ENCODE results near the gene TMEM208. TPM values are rescaled to one million over a fixed set of nuclear protein-coding genes. Genes with fewer than 3 reads are reported as not detected.

Gene TMEM208
- total RNA-seq, 1 experiment from 2014 or later = 38.7 TPM

DNA sequence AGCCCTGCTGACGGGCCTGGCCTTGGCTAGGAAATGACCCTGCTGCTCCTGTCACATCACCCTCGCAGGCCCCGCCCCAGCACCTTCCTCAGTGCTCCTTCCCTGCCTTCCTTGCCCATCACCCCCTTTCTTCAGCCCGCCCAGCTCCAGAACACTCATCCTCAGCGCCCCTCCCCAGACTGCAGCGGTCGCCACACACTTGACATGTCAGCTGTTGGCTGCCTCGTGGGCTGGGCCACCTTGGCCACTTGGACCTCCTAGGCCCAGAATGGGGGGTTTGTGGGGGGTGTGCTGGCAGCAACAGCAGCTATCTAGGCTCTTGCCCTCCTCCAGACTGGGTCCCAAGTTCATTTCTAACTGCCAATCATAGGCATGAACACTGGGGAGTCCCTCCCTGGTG, 17.4 kb upstream of the TMEM208 start:
- peaks cover 23% of the 10 kb centered on the region for H3K36me3 ChIP-seq

DNA sequence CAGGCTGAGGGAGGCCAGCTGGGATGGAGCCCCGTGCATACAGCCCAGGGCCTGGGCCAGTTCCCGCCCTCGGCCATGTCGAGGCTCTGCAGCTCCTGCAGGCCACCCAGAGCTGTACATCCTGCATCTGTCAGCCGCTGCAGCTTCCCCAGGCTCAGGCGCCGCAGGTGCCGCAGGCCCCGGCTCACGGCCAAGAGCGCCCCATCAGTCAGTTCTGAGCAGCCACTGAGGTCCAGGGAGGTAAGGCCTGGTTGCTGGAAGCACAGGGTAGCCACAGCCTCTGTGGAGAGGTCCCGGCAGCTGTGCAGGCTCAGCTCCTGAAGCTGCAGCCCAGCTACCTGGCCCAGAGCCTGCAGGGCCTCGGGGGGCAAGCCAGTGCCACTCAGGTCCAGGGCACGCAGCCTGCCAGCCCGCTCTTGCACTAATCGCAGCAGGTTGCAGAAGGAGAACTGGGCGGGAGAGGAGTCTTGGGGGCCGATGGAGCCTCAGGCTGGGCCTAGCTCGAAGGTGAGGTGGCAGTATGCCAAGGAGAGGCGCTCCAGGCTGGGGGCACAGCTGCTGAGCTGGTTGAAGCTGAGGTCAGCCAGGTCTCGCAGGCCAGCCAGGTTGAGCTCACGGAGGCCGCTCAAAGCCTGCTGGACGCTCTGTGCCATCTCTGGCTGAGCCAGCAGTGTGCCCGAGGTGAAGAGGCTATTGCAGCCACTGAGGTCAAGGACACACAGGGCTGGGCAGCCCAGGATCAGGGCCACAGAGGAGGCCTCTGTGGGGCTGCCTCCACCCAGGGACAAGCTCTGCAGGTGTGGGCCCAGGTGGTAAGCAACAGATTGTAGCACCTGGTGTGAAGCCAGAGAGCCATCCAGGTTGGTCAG, 16.6 kb upstream of the TMEM208 start:
- H3K36me3 ChIP-seq = peaks cover 21% of the 10 kb centered on the region
- no peak overlapping the region for H3K4me3 ChIP-seq
- no peaks in the 10 kb centered on the region for H3K9me3 ChIP-seq (replicated peaks)
- no peaks in the 10 kb centered on the region for H3K27me3 ChIP-seq (replicated peaks)
- H3K4me1 ChIP-seq (replicated peaks) = peaks cover 13% of the 10 kb centered on the region
- H3K27ac ChIP-seq = no peak overlapping the region
- DNase-seq (ENCODE audit: low read depth in 1 of 2, low spot score in 2 of 2) = no peak

More for the DNA sequence above, 17.4 kb upstream of the TMEM208 start:
- peaks cover 13% of the 10 kb centered on the region for H3K4me1 ChIP-seq (replicated peaks)
- H3K4me3 ChIP-seq = no peak overlapping the region
- no peaks in the 10 kb centered on the region for H3K27me3 ChIP-seq (replicated peaks)
- H3K27ac ChIP-seq = no peak overlapping the region
- DNase-seq (ENCODE audit: low read depth in 1 of 2, low spot score in 2 of 2) = no peak
- no peaks in the 10 kb centered on the region for H3K9me3 ChIP-seq (replicated peaks)

DNA sequence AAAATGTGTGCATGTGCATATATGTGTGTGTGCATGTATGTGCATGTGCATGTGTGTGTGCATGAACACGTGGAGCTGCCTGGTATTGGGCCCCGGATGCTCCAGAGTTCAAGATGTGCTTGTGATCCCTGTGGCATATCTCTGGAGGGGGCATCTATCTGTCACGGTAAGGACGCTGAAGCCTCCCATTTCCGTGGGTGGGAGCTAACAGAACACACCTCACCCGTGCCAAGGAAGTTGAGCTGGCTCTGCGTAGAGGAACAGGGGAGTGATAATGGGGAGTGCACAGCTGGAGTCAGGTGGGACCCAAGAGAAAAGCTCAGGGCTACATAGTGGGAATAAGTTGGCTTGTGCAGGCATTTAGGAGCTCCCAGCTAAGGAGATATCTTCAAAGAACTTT, 15.3 kb upstream of the TMEM208 start:
- Histone ChIP-seq H3K4me1 (replicated peaks) (peaks cover 13% of the 10 kb centered on the region), H3K27ac (no peak overlapping the region)
- no peak for DNase-seq (ENCODE audit: low read depth in 1 of 2, low spot score in 2 of 2)

DNA sequence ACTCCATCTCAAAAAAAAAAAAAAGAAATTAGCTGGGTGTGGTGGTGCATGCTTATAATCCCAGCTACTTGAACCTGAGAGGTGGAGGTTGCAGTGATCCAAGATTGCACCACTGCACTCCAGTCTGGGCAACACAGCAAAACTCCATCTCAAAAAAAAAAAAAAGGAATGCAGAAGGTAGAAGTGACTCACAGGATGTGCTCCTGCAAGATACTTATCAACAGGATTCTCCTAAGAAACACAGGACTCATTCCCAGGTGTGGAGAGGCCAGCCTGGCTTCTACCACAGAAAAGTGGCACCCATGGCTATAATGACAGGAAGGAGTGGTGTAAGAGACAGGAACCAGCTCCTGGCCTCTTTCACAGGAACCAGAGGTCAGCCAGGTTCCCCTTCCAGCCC, 14.2 kb upstream of the TMEM208 start:
- Histone ChIP-seq H3K27me3 (replicated peaks) (no peaks in the 10 kb centered on the region), H3K27ac (no peak overlapping the region), H3K4me3 (no peak overlapping the region), H3K9me3 (replicated peaks) (no peaks in the 10 kb centered on the region), H3K36me3 (no peaks in the 10 kb centered on the region), H3K4me1 (replicated peaks) (peaks cover 7% of the 10 kb centered on the region)
- DNase-seq (ENCODE audit: low read depth in 1 of 2, low spot score in 2 of 2) = no peak

More for the DNA sequence above, 15.3 kb upstream of the TMEM208 start:
- H3K9me3 ChIP-seq (replicated peaks) = no peaks in the 10 kb centered on the region
- H3K36me3 ChIP-seq = peaks cover 11% of the 10 kb centered on the region; the same call in 1 of the 2 replicates
- H3K27me3 ChIP-seq (replicated peaks) = no peaks in the 10 kb centered on the region
- no peak overlapping the region for H3K4me3 ChIP-seq

DNA sequence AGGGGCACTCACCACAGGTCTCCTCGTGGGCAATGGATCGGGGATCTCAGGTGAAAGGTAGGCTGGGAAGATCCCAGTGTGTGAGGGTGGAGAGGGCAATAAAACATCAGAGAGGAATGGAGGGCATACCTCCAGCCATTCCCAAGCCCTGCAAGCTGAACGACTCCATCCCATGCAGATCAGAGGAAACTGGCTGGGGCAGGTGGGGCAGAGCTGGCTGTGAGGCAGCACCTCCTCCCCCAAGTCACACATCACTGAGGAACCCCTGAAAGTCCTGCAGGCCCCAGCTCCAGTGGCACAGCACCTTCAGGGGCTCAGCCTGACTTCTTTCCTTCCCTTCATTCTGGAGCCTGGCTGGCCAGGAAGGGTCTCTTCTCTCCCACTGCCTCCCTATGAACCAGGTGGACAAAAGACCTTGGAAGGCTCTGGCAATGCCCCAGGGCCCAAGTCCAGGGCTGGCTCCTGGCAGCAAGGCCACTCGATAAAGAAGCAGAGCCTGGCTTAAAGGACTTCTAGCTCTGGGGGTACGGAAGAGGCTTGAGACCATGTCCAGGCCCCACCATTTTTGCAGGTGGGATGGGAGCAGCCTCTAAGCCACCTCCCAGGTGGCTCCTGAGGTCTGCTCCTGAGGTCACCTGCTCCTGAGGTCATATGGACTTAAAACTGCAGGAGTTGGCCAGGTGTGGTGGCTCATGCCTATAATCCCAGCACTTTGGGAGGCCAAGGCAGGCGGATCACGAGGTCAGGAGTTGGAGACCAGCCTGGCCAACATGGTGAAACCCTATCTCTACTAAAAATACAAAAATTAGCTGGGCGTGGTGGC, 13.5 kb upstream of the TMEM208 start:
- H3K27ac ChIP-seq = no peak overlapping the region

DNA sequence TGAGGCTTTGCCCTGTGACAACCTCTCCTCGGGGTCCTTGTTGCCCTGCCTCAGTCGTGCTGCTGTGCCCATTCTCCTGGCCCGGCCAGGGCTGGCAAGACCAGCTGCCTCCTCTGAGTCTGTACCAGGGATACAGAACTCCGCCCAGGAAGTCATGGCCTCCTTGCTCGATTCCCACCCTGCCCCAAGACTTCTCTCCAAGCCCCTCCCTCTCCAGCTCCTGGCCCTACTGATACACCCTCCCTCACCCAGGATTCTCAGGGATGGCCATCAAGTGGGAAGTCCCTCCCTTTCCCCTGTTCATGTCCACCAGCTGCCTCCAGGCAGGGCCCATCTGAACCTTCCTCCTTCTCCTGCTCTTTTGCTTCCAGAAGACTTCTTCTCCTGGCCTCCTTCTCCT, 11.2 kb upstream of the TMEM208 start:
- no peak for DNase-seq (ENCODE audit: low read depth in 1 of 2, low spot score in 2 of 2)
- Histone ChIP-seq H3K4me1 (replicated peaks) (peaks cover 6% of the 10 kb centered on the region), H3K36me3 (no peaks in the 10 kb centered on the region)

More for the DNA sequence above, 13.5 kb upstream of the TMEM208 start:
- H3K4me3 ChIP-seq = no peak overlapping the region
- no peaks in the 10 kb centered on the region for H3K27me3 ChIP-seq (replicated peaks)
- no peak for DNase-seq (ENCODE audit: low read depth in 1 of 2, low spot score in 2 of 2)
- no peaks in the 10 kb centered on the region for H3K9me3 ChIP-seq (replicated peaks)
- H3K36me3 ChIP-seq = no peaks in the 10 kb centered on the region
- H3K4me1 ChIP-seq (replicated peaks) = peaks cover under 1% of the 10 kb centered on the region; the same call in 1 of the 2 replicates

DNA sequence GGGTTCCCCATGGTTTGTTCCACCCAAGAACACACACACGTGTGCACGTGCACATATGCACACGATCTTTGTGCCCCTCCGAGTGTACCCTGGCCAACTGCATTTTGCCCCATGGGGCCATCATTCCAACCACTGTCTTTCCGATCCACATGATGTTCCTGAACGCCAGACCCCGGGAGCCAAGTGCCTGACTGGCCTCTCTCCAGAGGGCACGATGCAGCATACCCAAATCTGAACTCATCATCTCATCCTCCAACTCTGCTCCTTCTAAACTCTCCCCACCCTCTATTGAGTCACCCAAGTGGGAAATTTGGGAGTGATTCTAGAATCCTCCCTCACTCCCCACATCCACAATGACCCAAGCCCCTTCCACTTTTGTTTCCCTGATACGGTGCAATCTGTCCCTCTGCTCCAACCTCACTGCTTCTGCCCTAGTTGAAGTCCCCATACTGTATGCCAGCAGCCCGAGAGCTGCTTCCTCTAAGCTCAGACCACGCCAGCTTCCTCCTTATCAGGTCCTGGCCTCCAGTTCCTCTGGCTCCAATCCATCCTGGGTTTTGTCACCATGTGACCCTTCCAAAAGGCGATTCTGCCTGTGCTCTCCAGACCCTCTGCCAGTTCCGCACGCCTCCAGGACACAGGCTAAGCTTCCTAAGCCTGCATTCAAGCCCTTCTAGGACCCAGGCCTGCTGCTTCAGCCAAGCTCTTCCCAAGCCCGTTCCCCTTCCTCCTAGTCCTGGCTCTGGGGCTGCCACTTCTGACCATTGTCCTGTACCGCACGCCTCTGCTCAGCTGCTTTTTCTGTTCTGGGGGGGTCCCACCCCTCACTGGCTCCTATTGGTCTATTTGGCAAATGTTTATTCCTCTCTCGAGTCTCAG, 10.1 kb upstream of the TMEM208 start:
- H3K9me3 ChIP-seq (replicated peaks) = no peaks in the 10 kb centered on the region
- no peaks in the 10 kb centered on the region for H3K27me3 ChIP-seq (replicated peaks)
- H3K36me3 ChIP-seq = no peaks in the 10 kb centered on the region
- peaks cover 6% of the 10 kb centered on the region for H3K4me1 ChIP-seq (replicated peaks)
- DNase-seq (ENCODE audit: low read depth in 1 of 2, low spot score in 2 of 2) = no peak
- H3K27ac ChIP-seq = no peak overlapping the region
- H3K4me3 ChIP-seq = no peak overlapping the region

More for the DNA sequence above, 11.2 kb upstream of the TMEM208 start:
- Histone ChIP-seq H3K4me3 (no peak overlapping the region), H3K27me3 (replicated peaks) (no peaks in the 10 kb centered on the region), H3K27ac (no peak overlapping the region), H3K9me3 (replicated peaks) (no peaks in the 10 kb centered on the region)

DNA sequence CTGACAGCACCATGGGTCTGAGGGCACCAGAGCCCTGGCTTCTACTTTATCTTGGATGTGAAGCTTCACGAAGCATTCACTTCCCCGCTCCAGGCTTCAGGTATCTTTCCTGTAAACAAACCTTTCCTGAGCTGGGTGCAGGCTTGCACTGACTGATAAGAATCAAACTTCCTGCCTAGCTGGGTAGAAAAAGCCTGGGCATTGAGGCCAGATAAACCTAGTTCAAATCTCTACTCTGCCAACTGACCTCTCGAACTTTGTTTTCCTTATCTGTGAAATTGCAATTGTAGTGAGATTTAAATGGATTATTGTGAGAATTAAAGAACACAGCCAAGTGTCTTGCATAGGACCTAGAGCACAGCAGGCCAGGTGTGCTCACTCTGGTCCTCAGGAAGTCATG, 2.9 kb upstream of the TMEM208 start:
- peaks cover 21% of the 10 kb centered on the region for H3K4me1 ChIP-seq (replicated peaks)
- H3K4me3 ChIP-seq = no peak overlapping the region
- no peak overlapping the region for H3K27ac ChIP-seq
- H3K9me3 ChIP-seq (replicated peaks) = no peaks in the 10 kb centered on the region
- DNase-seq (ENCODE audit: low read depth in 1 of 2, low spot score in 2 of 2) = no peak
- H3K27me3 ChIP-seq (replicated peaks) = no peaks in the 10 kb centered on the region
- H3K36me3 ChIP-seq = peaks cover 18% of the 10 kb centered on the region

DNA sequence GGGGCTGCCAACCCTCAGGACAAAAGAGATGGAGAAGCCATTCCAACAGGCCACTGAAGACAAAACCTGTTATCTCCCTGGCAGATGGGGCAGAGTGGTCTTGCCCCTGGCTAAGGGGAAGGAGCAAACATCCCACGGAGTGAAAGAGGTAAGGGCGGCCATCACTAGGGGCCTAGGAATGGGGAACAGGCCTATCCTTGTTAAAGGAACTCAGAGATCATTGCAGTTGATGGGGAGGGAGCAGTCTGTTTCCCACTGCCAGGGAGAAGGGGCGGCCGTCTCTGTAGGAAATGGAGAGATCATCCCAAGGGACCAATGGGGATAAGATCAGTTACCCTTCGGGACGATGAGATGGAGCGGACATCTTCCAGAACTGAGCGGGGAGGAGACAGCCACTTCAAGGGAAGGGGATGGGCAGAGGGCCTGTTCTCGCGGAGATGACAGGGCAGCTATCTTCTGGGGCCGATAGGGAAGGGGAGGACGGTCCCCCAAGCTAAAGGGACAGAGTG, 581 bp upstream of the TMEM208 start:
- no peak for DNase-seq (ENCODE audit: low read depth in 1 of 2, low spot score in 2 of 2)
- Histone ChIP-seq H3K9me3 (replicated peaks) (no peaks in the 10 kb centered on the region), H3K27me3 (replicated peaks) (no peaks in the 10 kb centered on the region), H3K27ac (peak overlapping the region; percentile 38), H3K4me1 (replicated peaks) (peaks cover 20% of the 10 kb centered on the region), H3K4me3 (peak overlapping the region; percentile 80), H3K36me3 (peaks cover 41% of the 10 kb centered on the region)

DNA sequence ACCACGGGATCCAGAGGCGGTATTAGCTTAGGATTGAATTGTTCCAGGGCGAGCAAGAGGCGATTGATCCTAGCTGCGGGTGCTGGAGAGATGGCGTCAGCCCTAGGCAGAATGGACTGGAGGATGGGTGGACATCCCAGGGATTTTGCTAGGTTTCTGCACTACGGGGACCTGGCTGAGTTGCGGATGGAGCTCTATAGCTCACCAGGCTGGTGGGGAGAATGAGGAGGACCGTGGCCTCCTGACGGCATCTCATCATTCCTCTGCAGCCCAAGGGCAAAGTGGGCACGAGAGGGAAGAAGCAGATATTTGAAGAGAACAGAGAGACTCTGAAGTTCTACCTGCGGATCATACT, 614 bp downstream of the TMEM208 start:
- Histone ChIP-seq H3K4me3 (peak overlapping the region; percentile 80), H3K36me3 (peaks cover 49% of the 10 kb centered on the region), H3K27ac (peak overlapping the region; percentile 46), H3K4me1 (replicated peaks) (peaks cover 20% of the 10 kb centered on the region), H3K9me3 (replicated peaks) (no peaks in the 10 kb centered on the region), H3K27me3 (replicated peaks) (no peaks in the 10 kb centered on the region)
- DNase-seq (ENCODE audit: low read depth in 1 of 2, low spot score in 2 of 2) = no peak

DNA sequence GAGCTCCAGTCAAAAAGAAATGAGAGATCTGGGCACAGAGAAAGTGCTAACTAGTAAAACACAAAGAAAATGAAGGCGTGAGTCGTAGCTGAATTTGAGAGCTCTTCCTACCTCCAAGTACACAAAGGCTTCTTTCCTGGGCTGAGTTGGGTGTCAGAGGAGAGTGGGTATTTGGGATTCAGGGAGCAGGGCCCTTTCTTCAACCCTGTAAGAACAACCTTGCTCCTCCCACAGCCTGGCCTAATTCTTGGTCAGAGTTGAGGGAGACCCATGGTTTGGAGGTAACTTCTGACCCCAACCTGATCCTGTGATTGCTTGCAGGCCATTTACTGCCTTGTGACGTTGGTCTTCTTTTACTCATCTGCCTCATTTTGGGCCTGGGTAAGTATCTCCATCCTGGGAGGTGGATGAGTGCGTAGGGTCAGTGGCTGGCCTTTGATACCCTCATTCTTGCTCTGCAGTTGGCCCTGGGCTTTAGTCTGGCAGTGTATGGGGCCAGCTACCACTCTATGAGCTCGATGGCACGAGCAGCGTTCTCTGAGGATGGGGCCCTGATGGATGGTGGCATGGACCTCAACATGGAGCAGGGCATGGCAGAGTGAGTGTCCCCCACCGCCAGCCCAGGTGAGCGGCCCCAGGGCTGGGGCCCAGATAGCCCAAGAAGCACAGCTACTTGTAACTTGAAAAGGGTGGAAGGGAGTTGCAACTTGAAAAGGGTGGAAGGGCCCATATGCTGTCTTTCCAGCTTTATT, 1.3 kb downstream of the TMEM208 start:
- H3K4me1 ChIP-seq (replicated peaks) = peaks cover 20% of the 10 kb centered on the region
- peaks cover 51% of the 10 kb centered on the region for H3K36me3 ChIP-seq
- H3K27ac ChIP-seq = no peak overlapping the region
- H3K4me3 ChIP-seq = peak overlapping the region; percentile 80
- H3K9me3 ChIP-seq (replicated peaks) = no peaks in the 10 kb centered on the region
- no peaks in the 10 kb centered on the region for H3K27me3 ChIP-seq (replicated peaks)
- no peak for DNase-seq (ENCODE audit: low read depth in 1 of 2, low spot score in 2 of 2)

DNA sequence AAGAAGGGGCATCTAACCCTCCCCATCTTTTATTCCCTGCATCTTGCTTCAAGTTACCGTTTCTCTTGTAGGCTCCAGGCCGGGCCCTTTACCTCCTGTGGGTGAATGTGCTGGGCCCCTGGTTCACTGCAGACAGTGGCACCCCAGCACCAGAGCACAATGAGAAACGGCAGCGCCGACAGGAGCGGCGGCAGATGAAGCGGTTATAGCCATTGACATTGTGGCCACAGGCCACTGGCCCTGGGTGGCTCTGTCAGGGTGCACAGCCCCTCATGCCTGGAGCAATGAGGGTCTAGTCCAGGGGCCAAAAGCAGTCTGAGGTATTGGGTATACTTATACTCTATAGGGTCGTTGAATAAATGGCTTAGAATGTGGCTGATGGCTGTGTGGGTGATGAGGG, 2.0 kb downstream of the TMEM208 start:
- no peak overlapping the region for H3K27ac ChIP-seq
- H3K4me3 ChIP-seq = no peak overlapping the region
- H3K4me1 ChIP-seq (replicated peaks) = peaks cover 20% of the 10 kb centered on the region
- H3K36me3 ChIP-seq = peaks cover 55% of the 10 kb centered on the region
- no peaks in the 10 kb centered on the region for H3K9me3 ChIP-seq (replicated peaks)
- no peaks in the 10 kb centered on the region for H3K27me3 ChIP-seq (replicated peaks)
- no peak for DNase-seq (ENCODE audit: low read depth in 1 of 2, low spot score in 2 of 2)
